Uterus (tissue), 4 donors: ENCODE results near the gene PROM1. TPM values are rescaled to one million over a fixed set of nuclear protein-coding genes. Genes with fewer than 3 reads are reported as not detected.

ENCODE experiments used
- DNase-seq, 2 donors: peaks; one replicate each; pipeline ENCODE4 v3.0.0-alpha.2; 2019 to 2020
- H3K27ac ChIP-seq, 2 donors: fragments of 200-600 bp; sonication (generic); 1 replicate in 1 of 2; 2 replicates in 1 of 2; pipeline ENCODE4 v1.5.1; 2016 to 2018
- H3K27me3 ChIP-seq, 2 donors: fragments of 200-600 bp; sonication (generic); one replicate each; pipeline ENCODE4 v1.5.1; 2018 to 2019; ENCODE audit warnings: control low read depth in 1 of 2
- H3K36me3 ChIP-seq, 2 donors: fragments of 200-600 bp; sonication (generic); one replicate each; pipeline ENCODE4 v1.5.1; 2019; ENCODE audit warnings: control low read depth in 1 of 2
- H3K4me1 ChIP-seq, 2 donors: fragments of 200-600 bp; sonication (generic); one replicate each; pipeline ENCODE4 v1.5.1; 2018 to 2019; ENCODE audit warnings: control low read depth in 1 of 2
- H3K4me3 ChIP-seq, 2 donors: fragments of 200-600 bp; sonication (generic); 1 replicate in 1 of 2; 2 replicates in 1 of 2; pipeline ENCODE4 v1.5.1; 2018 to 2019; ENCODE audit warnings: mild to moderate bottlenecking in 1 of 2
- H3K9me3 ChIP-seq, 2 donors: fragments of 200-600 bp; sonication (generic); one replicate each; pipeline ENCODE4 v1.5.1; 2019; ENCODE audit warnings: control low read depth in 1 of 2
- CTCF ChIP-seq, 4 experiments: fragments of 200-600 bp in 2 of 4; fragments of 450-650 bp in 2 of 4; sonication (generic) in 2 of 4; IDR thresholded peaks; one replicate each; pipeline ENCODE4 v1.5.1; 2016 to 2019; ENCODE audit warnings: antibody characterized with exemption in 4 of 4, mild to moderate bottlenecking in 2 of 4, moderate library complexity in 1 of 4
- POLR2A ChIP-seq, 2 donors: fragments of 450-650 bp; IDR thresholded peaks; one replicate each; pipeline ENCODE4 v1.6.1; 2016; ENCODE audit warnings: antibody characterized with exemption in 2 of 2, mild to moderate bottlenecking in 1 of 2, moderate library complexity in 1 of 2
- intact Hi-C: fragments of 100-400 bp; cut with DNase I; formaldehyde crosslinking; loops from one replicate; pipeline ENCODE4 v1.15.1; 2023; ENCODE audit warnings: low total_unique reads
- total RNA-seq, 4 donors: library from RNA; depleted of rRNA in 3 of 4; stranded (reverse); fragments of >200 nt in 3 of 4; gene quantifications; one replicate each; pipeline versions ENCODE4 v1.1.0 to v1.2.4, GENCODE V29; 2014 to 2023
- donor health status: DM: yes; HTN: yes; CAD: no.

The PROM1 gene
- total RNA-seq, 4 donors from 2014 or later, result 0.18 to 24.6 (median 1.1) TPM

DNA sequence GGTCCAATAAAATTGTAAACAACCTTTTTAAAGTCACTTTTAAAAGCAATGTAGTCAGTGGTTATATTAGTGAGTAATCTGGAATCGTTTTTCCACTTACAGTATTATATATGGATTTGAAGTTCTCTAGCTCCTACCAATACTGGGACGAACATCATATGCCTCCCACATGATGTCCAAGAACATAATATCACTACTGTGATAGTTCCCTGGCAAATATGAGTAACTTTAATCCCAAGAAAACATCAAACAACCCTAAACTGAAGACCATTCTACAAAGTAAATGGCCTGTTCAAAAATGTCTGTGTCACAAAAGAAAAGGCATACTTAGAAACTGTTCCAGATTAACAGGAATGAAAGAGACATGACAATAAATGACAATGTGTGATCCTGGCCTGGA, 67.3 kb downstream of the PROM1 start:
- no peak for DNase-seq
- intact Hi-C loops, result loop anchor here (5.0 kb wide), 1 partner anchor 539 kb away; no protein-coding TSS in a partner anchor

GRCh38 chr4:16011173-16011572, 72.7 kb downstream of the PROM1 start:
- no peaks in the 10 kb centered on the region for H3K36me3 ChIP-seq
- no peak for DNase-seq

More for the DNA sequence above, 67.3 kb downstream of the PROM1 start:
- H3K27ac ChIP-seq, result no peak overlapping the region
- H3K27me3 ChIP-seq, result no peaks in the 10 kb centered on the region
- H3K9me3 ChIP-seq, result no peaks in the 10 kb centered on the region
- no peaks in the 10 kb centered on the region for H3K4me1 ChIP-seq
- TF ChIP-seq CTCF (IDR thresholded peaks at IDR 0.05) (no peak), POLR2A (IDR thresholded peaks at IDR 0.05) (no peak)
- no peaks in the 10 kb centered on the region for H3K36me3 ChIP-seq
- H3K4me3 ChIP-seq, result no peak overlapping the region

GRCh38 chr4:16009153-16009552, 74.7 kb downstream of the PROM1 start:
- DNase-seq, result no peak
- TF ChIP-seq CTCF (IDR thresholded peaks at IDR 0.05) (no peak), POLR2A (IDR thresholded peaks at IDR 0.05) (no peak)
- H3K4me3 ChIP-seq, result no peak overlapping the region
- no peak overlapping the region for H3K27ac ChIP-seq
- no peaks in the 10 kb centered on the region for H3K27me3 ChIP-seq
- H3K36me3 ChIP-seq, result no peaks in the 10 kb centered on the region
- intact Hi-C loops, result no loop called here
- no peaks in the 10 kb centered on the region for H3K9me3 ChIP-seq
- H3K4me1 ChIP-seq, result no peaks in the 10 kb centered on the region

More at GRCh38 chr4:16011173-16011572, 72.7 kb downstream of the PROM1 start:
- H3K4me1 ChIP-seq, result no peaks in the 10 kb centered on the region
- no peaks in the 10 kb centered on the region for H3K9me3 ChIP-seq
- intact Hi-C loops, result no loop called here
- no peak overlapping the region for H3K4me3 ChIP-seq
- no peak overlapping the region for H3K27ac ChIP-seq
- no peak for TF ChIP-seq POLR2A (IDR thresholded peaks at IDR 0.05)
- TF ChIP-seq CTCF (IDR thresholded peaks at IDR 0.05), result no peak
- H3K27me3 ChIP-seq, result no peaks in the 10 kb centered on the region

DNA sequence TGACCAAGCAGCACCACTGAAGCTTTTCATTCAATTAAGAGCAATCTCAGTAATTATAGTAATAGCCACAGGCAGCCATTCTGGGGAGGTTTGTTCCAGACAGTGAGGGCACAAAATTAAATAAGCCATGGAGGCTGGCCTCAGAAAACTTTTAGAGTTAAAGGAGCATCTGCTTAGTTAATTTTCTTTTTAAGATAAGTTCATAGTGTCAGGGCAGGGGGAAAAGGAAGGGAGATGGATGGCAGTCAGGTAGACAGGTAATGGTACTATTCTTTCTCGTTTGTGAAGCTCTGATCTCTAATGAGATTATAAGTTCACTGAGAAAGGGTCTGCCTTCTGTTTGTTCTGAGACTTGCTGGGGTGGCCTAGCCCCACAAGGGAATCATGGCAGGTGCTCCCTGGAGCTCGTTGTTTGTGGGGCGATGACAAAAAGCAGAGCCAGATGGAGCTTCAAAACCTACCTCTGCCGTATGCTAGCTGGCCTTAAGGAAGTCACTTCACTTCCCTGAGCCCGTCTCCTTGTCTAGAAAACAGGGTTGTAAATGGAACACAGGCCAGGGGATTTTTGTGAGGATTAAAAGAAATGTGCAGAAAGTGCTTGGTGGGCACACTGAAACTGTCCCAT, 76.2 kb downstream of the PROM1 start:
- DNase-seq, result no peak
- Histone ChIP-seq H3K27ac (no peak overlapping the region), H3K27me3 (no peaks in the 10 kb centered on the region), H3K36me3 (no peaks in the 10 kb centered on the region), H3K4me1 (no peaks in the 10 kb centered on the region), H3K9me3 (no peaks in the 10 kb centered on the region), H3K4me3 (no peak overlapping the region)
- TF ChIP-seq CTCF (IDR thresholded peaks at IDR 0.05), result no peak
- TF ChIP-seq POLR2A (IDR thresholded peaks at IDR 0.05), result no peak
- intact Hi-C loops, result no loop called here

DNA sequence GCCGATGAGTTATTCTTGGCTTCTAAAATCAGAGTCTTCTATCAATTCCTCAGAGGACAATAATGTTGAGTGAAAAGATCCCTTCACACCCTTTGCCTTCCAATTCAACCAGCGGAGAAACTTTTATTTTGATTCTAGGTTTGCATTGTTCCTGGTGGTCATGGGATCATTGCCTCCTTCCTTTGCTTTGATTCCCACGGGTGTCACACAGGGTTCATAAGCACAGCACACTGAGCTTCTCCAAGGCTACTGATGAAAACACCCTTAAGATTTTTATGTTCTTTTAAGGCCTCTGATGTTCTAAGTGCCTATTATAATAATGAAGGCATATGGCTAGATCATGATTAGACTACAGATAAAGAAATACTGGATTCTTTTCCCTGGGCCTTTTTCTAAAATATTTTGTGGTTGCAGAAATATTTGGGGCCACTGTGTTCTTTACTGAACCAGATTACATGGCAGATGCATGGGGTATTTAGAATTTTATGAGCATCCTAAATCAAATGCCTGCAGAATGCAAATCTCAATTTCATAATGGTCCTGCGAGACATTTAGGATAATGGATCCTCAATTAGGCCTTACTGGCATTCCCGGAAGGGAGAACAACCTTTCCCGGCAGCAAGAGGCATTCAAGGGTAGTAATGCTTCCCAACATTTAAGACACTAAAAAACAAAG, 76.9 kb downstream of the PROM1 start:
- Histone ChIP-seq H3K9me3 (no peaks in the 10 kb centered on the region), H3K27ac (no peak overlapping the region), H3K4me1 (no peaks in the 10 kb centered on the region), H3K4me3 (no peak overlapping the region), H3K27me3 (no peaks in the 10 kb centered on the region), H3K36me3 (no peaks in the 10 kb centered on the region)
- TF ChIP-seq CTCF (IDR thresholded peaks at IDR 0.05) (no peak), POLR2A (IDR thresholded peaks at IDR 0.05) (no peak)
- no peak for DNase-seq
- intact Hi-C loops, result no loop called here
